Kidney (tissue), 14 donors: ENCODE results near the gene FOXA3. TPM values are rescaled to one million over a fixed set of nuclear protein-coding genes. Genes with fewer than 3 reads are reported as not detected.

Experiments used
- DNase-seq, 5 donors: peaks; one replicate each; pipeline ENCODE4 v3.0.0-alpha.2; 2013 to 2020
- FAIRE-seq: peaks from 2 replicates; lab custom pipeline; 2012; peaks lifted over from hg19 to GRCh38; lab: Jason Lieb, UNC
- H3K27ac ChIP-seq, 2 donors: one replicate each; pipeline ENCODE4 v1.7.0; 2013; ENCODE audit warnings: low read depth in 2 of 2, low read length in 2 of 2, inconsistent platforms in 1 of 2
- H3K27me3 ChIP-seq: one replicate; pipeline ENCODE4 v1.7.1; 2013; ENCODE audit warnings: low read length, inconsistent platforms; ENCODE audit not compliant: control insufficient read depth, insufficient read depth
- H3K36me3 ChIP-seq, 3 donors: one replicate each; pipeline versions ENCODE4 v1.7.0 to v1.7.1; 2013; ENCODE audit warnings: low read length in 3 of 3, control low read depth in 1 of 3, inconsistent platforms in 1 of 3; ENCODE audit not compliant: insufficient read depth in 3 of 3, control insufficient read depth in 2 of 3
- H3K4me1 ChIP-seq, 3 donors: one replicate each; pipeline versions ENCODE4 v1.7.0 to v1.7.1; 2013; ENCODE audit warnings: low read length in 3 of 3, inconsistent platforms in 1 of 3, low read depth in 1 of 3; ENCODE audit not compliant: control insufficient read depth in 2 of 3, insufficient read depth in 2 of 3
- H3K4me3 ChIP-seq, 3 donors: one replicate each; pipeline versions ENCODE4 v1.7.0 to v1.8.1; 2013; ENCODE audit warnings: low read length in 3 of 3, control low read depth in 1 of 3, inconsistent platforms in 1 of 3
- H3K9ac ChIP-seq, 3 donors: one replicate each; pipeline versions ENCODE4 v1.7.0 to v1.7.1; 2013; ENCODE audit warnings: low read length in 3 of 3, control low read depth in 1 of 3, inconsistent platforms in 1 of 3
- H3K9me3 ChIP-seq, 3 donors: one replicate each; pipeline versions ENCODE4 v1.7.0 to v1.7.1; 2013; ENCODE audit warnings: low read length in 3 of 3, control low read depth in 1 of 3, inconsistent platforms in 1 of 3; ENCODE audit not compliant: control insufficient read depth in 2 of 3, insufficient read depth in 1 of 3
- CTCF ChIP-seq: IDR thresholded peaks from 3 replicates; pipeline ENCODE4 v1.5.1; 2012; ENCODE audit warnings: mild to moderate bottlenecking, moderate library complexity, borderline replicate concordance; ENCODE audit not compliant: insufficient read depth; ENCODE audit errors: extremely low read depth
- intact Hi-C: fragments of 100-400 bp; cut with DNase I; formaldehyde crosslinking; loops from one replicate; pipeline ENCODE4 v1.11.1; 2022
- polyA plus RNA-seq: library from polyadenylated mRNA; stranded (reverse); fragments of 350-450 nt; fragmentation: Illumina TruSeq; extraction: RNeasy Lipid Tissue Mini Kit (QIAGEN cat#74804); gene quantifications from one replicate; pipeline ENCODE4 v1.2.3, GENCODE V29; 2014; ENCODE audit warnings: low read depth, low replicate concordance; ENCODE audit not compliant: insufficient read depth
- total RNA-seq: library from RNA; stranded (reverse); fragmentation: NEBNext Ultra II Directional; extraction: Animal tissue kit (Norgen Biotek cat#: 25700); gene quantifications from one replicate; pipeline ENCODE4 v1.2.1, GENCODE V29; 2021
- donor health status: control.
- donor health status: control.
- donor health status: control.
- donor health status: control.
- donor health status: control.
- donor health status: DM: yes; HTN: yes; CAD: no.
- donor health status: Normal renal cell carcinoma (clear cell type).

The FOXA3 gene
- total and polyA plus RNA-seq, 2 donors from 2014 or later, result 1.8 to 3.7 TPM

DNA sequence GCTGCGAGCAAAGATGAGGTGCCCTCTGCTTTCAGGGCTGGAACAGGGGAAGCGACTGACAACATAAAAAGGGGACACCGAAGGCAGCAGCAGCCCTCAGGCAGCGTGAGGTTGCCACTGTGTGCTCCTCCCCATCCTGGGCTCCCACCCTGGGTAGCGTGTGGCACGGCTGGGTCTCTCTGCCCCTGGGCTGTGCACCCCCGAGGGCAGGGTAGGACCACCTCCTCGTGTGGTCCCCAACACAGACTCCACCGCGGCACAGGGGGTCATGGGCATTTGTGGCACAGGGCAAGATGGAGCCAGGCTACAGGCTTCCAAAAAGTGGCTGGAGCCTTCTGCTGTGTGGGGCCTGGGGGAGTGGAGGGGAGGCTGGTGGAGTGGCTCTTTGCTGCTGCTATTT, 42.6 kb upstream of the FOXA3 start:
- intact Hi-C loops, result no loop called here
- H3K27ac ChIP-seq, result no peak overlapping the region
- no peak for FAIRE-seq
- H3K4me3 ChIP-seq, result no peak overlapping the region
- no peaks in the 10 kb centered on the region for H3K4me1 ChIP-seq
- no peak overlapping the region for H3K9ac ChIP-seq
- H3K27me3 ChIP-seq, result no peaks in the 10 kb centered on the region
- no peaks in the 10 kb centered on the region for H3K9me3 ChIP-seq
- TF ChIP-seq CTCF, result no peak
- DNase-seq, result no peak
- H3K36me3 ChIP-seq, result peaks cover 0 to 14% (median 11%) of the 10 kb centered on the region in 3 donors

DNA sequence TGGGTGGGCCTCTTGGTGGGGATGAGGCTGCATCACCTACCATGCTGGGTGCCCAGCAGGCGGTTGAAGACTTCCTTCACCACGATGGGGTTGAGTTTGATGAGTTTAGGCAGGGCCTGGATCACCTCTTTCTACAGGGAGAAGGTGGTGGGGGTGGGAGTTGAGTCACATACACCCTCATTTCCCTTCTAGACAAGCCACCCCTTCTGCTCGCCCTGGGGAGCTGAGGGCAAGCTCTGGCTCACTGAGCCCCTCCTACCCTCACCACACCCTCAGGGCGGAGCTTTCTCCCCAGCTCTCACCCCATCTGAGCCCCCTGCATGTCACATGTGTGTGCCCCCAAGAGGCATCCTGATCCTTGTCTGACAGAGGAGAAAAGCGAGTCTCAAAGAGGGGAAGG, 41.4 kb upstream of the FOXA3 start:
- no peaks in the 10 kb centered on the region for H3K27me3 ChIP-seq
- H3K36me3 ChIP-seq, result peaks cover 0 to 16% (median 14%) of the 10 kb centered on the region in 3 donors
- TF ChIP-seq CTCF, result no peak
- no peak overlapping the region for H3K27ac ChIP-seq
- intact Hi-C loops, result no loop called here
- H3K4me3 ChIP-seq, result no peak overlapping the region
- no peak overlapping the region for H3K9ac ChIP-seq
- H3K4me1 ChIP-seq, result no peaks in the 10 kb centered on the region
- no peak for DNase-seq
- no peaks in the 10 kb centered on the region for H3K9me3 ChIP-seq
- FAIRE-seq, result no peak

DNA sequence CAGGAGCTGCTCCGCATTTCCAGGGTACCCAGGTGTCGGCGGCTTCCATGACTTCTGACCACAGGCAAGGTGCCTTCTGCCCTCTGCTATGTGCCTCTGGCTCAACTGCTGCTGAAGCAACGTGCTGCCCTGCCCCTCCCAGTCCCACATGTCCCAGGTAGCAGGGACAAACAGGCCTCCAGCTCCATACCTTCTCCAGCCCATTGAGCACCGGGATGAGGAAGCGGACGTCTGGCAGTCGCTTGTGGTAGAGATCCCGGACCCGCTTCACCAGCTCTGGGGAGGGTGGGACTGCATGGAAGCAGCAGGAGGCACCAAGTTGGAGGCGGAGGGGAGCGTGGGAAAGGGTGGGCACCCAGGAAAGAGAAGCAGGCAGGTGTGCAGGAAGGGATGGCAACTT, 40.9 kb upstream of the FOXA3 start:
- TF ChIP-seq CTCF, result no peak
- H3K27me3 ChIP-seq, result no peaks in the 10 kb centered on the region
- H3K27ac ChIP-seq, result no peak overlapping the region
- intact Hi-C loops, result no loop called here
- H3K36me3 ChIP-seq, result peaks cover 0 to 20% (median 14%) of the 10 kb centered on the region in 3 donors
- H3K9ac ChIP-seq, result no peak overlapping the region
- FAIRE-seq (no peak), DNase-seq (peak in 2 of 5 donors; percentile 27 to 50)
- H3K4me3 ChIP-seq, result no peak overlapping the region
- no peaks in the 10 kb centered on the region for H3K4me1 ChIP-seq
- no peaks in the 10 kb centered on the region for H3K9me3 ChIP-seq

- no peak for FAIRE-seq
- H3K9me3 ChIP-seq, result no peaks in the 10 kb centered on the region
- no peak overlapping the region for H3K4me3 ChIP-seq
- peak in 1 of 5 donors; percentile 88 for DNase-seq
- no peak overlapping the region for H3K9ac ChIP-seq
- intact Hi-C loops, result no loop called here
- no peak overlapping the region for H3K27ac ChIP-seq
- no peak for TF ChIP-seq CTCF
- no peaks in the 10 kb centered on the region for H3K4me1 ChIP-seq
- no peaks in the 10 kb centered on the region for H3K27me3 ChIP-seq
- H3K36me3 ChIP-seq, result peaks cover 0 to 27% (median 22%) of the 10 kb centered on the region in 3 donors
Measured at GRCh38 chr19:45824041-45824471, 40.1 kb upstream of the FOXA3 start.
